Ovary (tissue), 3 donors: ENCODE data around the gene ABCC4.

Experiments used
- EP300 ChIP-seq: sonication (generic); formaldehyde crosslinking; IDR thresholded peaks from one replicate; pipeline ENCODE4 v1.6.1; 2017; ENCODE audit warnings: antibody characterized with exemption
- POLR2A ChIP-seq: fragments of 450-650 bp; IDR thresholded peaks from one replicate; pipeline ENCODE4 v1.6.1; 2017; ENCODE audit warnings: antibody characterized with exemption, mild to moderate bottlenecking, moderate library complexity
- TF ChIP-seq, protein P1 (sequence below), 3 donors: fragments of 450-650 bp in 2 of 3; fragments of 200-600 bp in 1 of 3; IDR thresholded peaks; one replicate each; pipeline versions ENCODE4 v1.5.1 to v1.8.0; 2016 to 2022; ENCODE audit warnings: antibody characterized with exemption in 3 of 3, mild to moderate bottlenecking in 1 of 3
- donor health status: DM: no; HTN: no; CAD: no.

DNA sequence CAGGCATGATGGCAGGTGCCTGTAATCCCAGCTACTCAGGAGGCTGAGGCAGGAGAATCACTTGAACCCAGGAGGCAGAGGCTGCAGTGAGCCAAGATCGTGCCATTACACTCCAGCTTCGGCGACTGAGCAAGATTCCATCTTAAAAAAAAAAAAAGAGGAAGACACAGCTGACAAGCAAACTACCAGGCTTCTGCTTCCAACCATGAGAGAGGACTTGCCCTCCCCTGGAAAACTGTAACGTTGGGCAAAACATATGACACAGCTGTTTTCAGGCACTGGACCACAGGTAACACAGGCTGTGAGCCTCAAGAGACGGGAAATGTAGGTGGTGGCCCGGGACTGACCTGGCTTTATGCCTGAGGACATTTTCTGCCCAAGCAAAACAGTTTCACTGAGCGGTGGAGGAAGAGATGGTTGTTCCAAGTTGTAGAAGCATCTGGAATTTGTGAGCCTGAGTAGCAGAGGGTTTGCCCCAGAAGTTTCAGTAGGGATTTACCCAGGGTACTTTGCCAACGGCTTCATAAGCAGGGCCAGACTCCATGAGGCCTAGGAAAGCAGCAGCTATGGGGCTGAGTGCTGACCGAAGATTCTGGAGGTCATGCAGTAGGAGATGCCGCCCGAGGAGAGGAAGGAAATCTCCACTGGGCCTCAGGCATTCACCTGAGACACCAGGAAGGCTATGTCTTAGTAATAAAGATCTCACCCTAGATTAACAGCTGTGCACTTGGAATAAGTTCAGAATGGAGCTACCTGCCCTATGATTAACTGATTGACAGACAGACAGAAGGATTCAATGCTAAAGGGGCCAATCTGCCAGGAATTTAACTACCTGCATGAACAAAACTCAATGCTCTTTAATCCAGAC, 88.0 kb downstream of the ABCC4 start:
- TF ChIP-seq, protein P1, sequence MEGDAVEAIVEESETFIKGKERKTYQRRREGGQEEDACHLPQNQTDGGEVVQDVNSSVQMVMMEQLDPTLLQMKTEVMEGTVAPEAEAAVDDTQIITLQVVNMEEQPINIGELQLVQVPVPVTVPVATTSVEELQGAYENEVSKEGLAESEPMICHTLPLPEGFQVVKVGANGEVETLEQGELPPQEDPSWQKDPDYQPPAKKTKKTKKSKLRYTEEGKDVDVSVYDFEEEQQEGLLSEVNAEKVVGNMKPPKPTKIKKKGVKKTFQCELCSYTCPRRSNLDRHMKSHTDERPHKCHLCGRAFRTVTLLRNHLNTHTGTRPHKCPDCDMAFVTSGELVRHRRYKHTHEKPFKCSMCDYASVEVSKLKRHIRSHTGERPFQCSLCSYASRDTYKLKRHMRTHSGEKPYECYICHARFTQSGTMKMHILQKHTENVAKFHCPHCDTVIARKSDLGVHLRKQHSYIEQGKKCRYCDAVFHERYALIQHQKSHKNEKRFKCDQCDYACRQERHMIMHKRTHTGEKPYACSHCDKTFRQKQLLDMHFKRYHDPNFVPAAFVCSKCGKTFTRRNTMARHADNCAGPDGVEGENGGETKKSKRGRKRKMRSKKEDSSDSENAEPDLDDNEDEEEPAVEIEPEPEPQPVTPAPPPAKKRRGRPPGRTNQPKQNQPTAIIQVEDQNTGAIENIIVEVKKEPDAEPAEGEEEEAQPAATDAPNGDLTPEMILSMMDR (IDR thresholded peaks at IDR 0.05): no peak
- no peak for TF ChIP-seq POLR2A
- TF ChIP-seq EP300: no peak
